Stimulated activated CD4-positive, alpha-beta T cell treated with anti-CD3 and anti-CD28 coated beads, TNF-alpha, amount 100 ng/mL, for 24 hours (primary cell): ENCODE results near the gene ADAMTS17.
"Not testable (repeated sequence)": the region's sequence is repeated elsewhere in the genome, so short reads cannot be mapped to it uniquely, and the experiment has no call there.

ENCODE experiments used
- DNase-seq, 3 experiments: peaks; one replicate each; pipeline ENCODE4 v3.0.0-alpha.2; 2020; ENCODE audit warnings: low read depth in 3 of 3

Gene ADAMTS17

GRCh38 chr15:100093211-100094126 lies 248.3 kb downstream of the ADAMTS17 start:
- no peak for DNase-seq

DNA sequence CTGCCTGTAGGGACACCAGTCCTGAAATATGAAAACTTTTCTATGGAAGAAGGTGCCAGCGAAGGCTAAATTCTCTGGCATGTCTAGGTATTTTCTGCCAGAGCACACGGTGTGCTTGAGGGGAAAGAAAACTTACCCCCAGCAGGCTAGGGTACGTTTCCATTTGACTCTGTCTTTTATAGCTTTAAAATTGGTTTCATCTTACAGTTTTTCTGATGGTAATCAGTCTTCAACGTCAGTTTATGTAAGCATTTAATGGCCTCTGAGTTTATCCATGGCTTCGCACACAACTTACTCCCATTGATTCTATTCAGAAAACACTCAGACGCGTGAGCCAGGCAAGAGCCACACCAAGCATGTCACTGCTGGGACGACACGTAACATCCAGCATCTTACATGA lies 249.7 kb downstream of the ADAMTS17 start:
- DNase-seq, result no peak

DNA sequence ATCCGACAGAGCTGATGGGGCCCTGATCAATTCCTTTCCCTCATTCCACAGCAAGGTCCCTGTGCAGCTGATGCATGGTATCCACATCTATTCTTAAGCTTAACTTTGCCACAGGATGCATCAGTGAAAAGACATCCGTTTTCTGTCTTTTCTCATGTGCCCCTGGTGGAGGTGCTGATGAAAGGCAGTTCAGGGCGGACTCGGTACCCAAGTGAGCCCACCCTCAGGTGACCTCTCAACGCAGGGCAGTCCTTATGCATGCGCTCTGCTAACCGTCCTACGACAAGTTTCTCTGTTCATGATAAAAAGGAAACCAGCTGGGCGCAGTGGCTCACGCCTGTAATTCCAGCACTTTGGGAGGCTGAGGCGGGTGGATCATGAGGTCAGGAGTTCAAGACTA lies 251.4 kb downstream of the ADAMTS17 start:
- no peak for DNase-seq

DNA sequence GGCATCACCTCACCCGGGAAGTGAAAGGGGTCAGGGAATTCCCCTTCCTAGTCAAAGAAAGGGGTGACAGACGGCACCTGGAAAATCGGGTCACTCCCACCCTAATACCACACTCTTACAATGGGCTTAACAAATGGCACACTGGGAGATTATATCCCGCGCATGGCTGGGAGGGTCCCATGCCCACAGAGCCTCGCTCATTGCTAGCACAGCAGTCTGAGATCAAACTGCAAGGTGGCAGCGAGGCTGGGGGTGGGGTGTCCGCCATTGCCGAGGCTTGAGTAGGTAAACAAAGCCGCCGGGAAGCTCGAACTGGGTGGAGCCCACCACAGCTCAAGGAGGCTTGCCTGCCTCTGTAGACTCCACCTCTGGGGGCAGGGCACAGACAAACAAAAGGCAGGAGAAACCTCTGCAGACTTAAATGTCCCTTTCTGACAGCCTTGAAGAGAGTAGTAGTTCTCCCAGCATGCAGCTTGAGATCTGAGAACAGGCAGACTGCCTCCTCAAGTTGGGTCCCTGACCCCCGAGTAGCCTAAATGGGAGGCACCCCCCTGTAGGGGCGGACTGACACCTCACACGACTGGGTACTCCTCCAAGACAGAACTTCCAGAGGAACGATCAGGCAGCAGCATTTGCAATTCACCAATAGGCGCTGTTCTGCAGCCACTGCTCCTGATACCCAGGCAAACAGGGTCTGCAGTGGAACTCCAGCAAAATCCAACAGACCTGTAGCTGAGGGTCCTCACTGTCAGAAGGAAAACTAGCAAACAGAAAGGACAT lies 257.5 kb downstream of the ADAMTS17 start:
- not testable (repeated sequence) for DNase-seq

GRCh38 chr15:100083572-100083971 lies 258.2 kb downstream of the ADAMTS17 start:
- DNase-seq, result no peak

DNA sequence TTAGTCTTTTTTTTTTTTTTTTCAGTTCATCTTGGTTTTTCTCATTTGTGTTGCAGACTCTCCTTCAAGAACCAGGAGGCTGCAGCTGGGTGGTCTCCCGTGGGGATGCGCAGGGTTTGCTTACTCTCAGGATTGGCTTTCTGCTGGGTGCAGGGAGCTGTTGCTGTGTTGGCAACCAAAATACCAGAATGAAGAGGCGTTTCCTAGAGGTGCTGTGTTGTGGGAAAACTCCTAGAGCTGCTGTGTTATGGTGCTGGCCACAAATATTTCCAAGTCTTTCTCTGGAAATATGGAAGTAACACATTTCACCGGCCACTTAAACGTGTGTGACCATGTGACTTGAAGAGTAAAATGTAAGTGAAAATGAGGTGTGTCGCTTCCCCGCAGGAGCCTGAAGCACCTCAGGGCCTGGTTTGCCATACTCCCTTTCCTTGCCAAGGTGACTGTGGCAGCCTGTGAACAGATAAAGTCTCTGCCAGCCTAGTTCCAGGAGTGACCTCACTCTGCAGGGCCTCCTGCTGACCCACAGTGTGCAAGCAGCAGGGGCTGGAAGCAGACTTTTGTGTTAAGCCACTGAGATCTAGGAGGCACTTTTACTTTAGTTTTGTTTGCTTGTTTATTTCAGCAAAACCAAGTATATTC lies 258.9 kb downstream of the ADAMTS17 start:
- DNase-seq, result no peak

DNA sequence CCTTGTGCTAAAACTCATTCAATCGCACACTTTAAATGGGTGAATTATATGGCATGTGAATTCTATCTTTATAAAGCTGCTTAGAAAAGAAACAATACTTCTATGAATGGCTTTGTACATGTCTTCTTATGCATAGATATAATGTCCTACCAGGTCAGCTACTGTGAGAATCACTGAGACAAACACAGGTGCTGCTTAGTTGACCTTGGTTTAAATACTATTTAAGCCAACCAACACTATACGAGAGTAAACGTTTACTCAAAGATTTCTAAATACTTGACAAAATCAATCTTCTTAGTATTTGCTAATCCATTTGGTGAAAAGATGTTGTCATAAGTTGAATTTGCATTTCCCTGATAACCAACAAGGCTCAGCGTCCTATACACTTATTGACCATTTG lies 260.3 kb downstream of the ADAMTS17 start:
- DNase-seq, result no peak

DNA sequence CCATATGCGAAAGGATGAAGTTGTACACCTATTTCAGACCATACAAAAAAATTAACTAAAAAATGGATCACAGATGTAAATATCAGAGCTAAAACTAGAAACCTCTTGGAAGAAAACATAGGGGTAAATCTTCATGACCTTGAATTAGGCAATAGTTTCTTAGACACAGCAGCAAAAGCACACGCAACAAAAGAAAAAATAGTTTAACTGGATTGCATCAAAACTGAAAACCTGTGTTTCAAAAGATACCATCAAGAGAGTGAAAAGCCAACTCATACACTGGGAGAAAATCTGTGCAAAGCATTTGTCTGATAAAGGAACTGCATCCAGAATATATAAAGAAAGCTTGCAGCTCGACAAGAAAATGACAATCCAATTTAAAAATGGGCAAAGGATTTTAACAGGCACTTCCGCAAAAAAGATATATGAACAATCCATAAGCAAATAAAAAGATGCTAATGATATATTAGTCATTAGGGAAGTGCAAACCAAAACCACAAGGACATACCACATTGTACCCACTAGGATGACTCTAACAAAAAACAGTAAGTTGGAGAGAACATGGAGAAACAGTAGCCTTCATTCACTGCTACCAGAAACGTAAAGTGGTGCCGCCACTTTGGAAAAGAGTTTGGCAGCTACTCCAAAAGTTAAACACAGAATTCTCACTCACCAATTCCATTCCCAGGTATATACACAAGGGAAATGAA lies 263.1 kb downstream of the ADAMTS17 start:
- DNase-seq, result no peak

- DNase-seq, result no peak
Observed at GRCh38 chr15:100075229-100075628, 266.5 kb downstream of the ADAMTS17 start.

GRCh38 chr15:100073982-100074381 lies 267.8 kb downstream of the ADAMTS17 start:
- DNase-seq, result no peak

GRCh38 chr15:100066521-100067280 lies 275.1 kb downstream of the ADAMTS17 start:
- not testable (repeated sequence) for DNase-seq

GRCh38 chr15:100061944-100062343 lies 279.8 kb downstream of the ADAMTS17 start:
- DNase-seq, result no peak

DNA sequence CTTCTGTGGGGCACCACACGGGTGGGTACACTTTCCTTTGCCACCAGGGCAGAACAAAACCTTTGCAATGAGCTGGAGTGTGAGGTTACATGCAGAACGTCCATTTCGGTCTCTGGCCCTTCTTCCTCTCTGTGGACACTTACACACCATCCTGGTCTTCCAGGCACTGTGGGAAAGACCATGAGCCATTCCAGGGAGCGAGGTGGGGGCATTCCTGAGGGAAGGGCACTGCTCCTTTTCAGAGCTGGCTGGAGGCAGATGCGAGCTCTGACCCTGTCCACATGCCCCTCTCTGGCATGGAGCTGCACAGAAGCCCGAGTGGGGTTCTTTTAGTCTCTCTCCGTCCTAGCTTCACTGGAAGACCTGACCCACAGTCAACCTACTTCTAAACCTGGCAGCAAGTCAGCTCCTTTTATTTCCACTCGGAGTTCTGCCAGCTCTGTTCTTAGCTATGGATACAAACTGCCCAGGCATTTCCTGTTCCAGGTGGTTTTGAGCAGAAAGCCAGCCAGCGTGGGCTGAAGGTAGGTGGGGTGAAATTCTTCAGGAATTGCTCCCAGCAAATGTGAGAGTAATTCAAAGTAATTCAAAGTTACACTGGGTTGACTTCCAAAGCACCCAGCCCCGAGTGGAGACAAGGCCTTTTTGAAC lies 281.4 kb downstream of the ADAMTS17 start:
- no peak for DNase-seq

- DNase-seq, result no peak
Observed at GRCh38 chr15:100059521-100059920, 282.3 kb downstream of the ADAMTS17 start.

DNA sequence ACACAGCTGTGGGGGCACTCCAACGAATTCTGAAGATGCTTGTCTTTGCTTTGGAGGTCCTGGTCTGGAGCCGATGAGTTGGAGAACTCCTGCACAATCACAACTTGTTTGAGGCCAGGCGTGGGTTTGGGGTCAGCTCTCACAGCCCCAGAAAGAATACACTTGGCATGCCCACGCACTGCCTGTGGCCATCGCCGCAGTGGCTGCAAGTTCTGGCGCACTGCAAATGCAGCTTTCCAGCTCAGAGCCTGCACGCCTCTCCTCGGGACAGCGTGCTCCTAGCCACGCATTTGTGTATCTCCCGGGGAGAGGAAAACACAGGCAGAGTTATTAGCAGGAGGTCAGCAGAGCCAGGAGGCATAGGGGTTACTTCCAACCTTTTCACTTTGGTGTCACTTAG lies 282.7 kb downstream of the ADAMTS17 start:
- no peak for DNase-seq

DNA sequence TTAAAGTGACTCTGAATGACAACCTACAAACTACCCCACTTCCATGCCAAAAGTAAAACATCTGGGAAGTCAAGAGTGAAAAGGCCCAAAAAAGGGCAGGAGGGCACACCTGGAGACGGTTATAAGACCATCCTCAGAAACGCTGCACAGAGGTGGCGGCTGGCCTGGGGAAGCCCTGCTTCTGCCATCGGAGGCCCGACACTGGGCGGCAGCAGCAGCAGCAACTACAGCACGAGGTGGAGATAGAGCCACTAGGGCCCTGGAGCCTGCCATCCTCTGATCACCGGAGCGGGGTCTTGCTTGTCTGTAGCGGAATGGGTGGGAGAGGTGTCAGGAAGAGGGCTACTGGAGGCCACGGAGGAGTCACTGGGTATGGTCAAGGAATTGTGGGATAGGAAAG lies 283.3 kb downstream of the ADAMTS17 start:
- DNase-seq, result no peak

DNA sequence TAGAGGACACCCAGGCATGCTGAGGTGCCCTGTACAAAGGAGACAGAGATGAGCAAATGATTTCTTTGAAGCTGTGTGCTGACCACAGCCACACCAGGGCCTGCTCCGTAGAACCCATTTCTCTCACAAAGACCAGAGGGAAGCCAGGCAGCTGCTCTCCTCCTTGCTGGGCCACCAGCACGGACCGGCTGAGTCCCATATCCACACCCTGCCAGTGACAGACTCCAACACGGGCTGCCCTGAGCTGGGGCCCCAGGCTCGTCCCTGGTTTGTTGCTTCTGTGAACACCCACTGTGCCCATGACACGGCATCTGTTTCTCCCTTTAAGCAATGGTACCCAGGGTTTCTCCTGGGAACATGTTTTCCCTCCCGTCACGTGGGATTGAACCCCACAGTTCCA lies 284.5 kb downstream of the ADAMTS17 start:
- no peak for DNase-seq

GRCh38 chr15:100056411-100057072 lies 285.2 kb downstream of the ADAMTS17 start:
- no peak for DNase-seq

DNA sequence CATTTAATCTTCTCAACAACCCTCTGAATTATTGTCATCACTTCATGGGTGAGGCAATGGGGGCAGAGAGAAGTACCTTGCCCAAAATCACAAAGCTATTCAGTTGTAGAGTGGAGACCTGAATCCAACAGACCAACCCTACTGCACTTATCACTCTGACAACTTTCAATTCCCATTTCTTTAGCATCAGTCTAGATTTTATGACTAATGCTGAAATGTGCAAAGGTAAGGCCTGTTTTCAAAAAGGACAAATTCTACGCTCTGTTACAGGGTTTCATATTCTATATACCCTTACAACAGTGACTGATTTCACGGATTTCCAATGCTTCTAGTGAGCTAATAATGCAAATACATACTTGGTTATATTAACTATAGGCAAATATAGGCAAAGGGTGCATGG lies 286.0 kb downstream of the ADAMTS17 start:
- no peak for DNase-seq

GRCh38 chr15:100054539-100054938 lies 287.2 kb downstream of the ADAMTS17 start:
- no peak for DNase-seq
